ENCODE data around the gene HAPSTR1. TPM values are rescaled to one million over a fixed set of nuclear protein-coding genes. Genes with fewer than 3 reads are reported as not detected.
A peak's percentile ranks its signal among the peaks of the same experiment; 100 is the strongest.

Gene HAPSTR1
- total RNA-seq, 4 donors from 2014 or later, result 39.1 to 53.1 (median 47.1) TPM

GRCh38 chr16:9135797-9136196, 44.4 kb downstream of the HAPSTR1 start:
- no peak overlapping the region for H3K4me3 ChIP-seq (ENCODE audit: low read depth, poor library complexity, severe bottlenecking)
- intact Hi-C loops (cut with DNase I; ENCODE audit: low total_unique reads), result no loop called here
- peak in 1 of 2 donors; percentile 78 for DNase-seq (ENCODE audit: low spot score in 2 of 2)
- WGBS, 2 donors, result 50 to 56% methylated on average over 8 of the region's 8 CpGs
- TF ChIP-seq POLR2A (IDR thresholded peaks at IDR 0.05), result no peak
- TF ChIP-seq, protein P1, sequence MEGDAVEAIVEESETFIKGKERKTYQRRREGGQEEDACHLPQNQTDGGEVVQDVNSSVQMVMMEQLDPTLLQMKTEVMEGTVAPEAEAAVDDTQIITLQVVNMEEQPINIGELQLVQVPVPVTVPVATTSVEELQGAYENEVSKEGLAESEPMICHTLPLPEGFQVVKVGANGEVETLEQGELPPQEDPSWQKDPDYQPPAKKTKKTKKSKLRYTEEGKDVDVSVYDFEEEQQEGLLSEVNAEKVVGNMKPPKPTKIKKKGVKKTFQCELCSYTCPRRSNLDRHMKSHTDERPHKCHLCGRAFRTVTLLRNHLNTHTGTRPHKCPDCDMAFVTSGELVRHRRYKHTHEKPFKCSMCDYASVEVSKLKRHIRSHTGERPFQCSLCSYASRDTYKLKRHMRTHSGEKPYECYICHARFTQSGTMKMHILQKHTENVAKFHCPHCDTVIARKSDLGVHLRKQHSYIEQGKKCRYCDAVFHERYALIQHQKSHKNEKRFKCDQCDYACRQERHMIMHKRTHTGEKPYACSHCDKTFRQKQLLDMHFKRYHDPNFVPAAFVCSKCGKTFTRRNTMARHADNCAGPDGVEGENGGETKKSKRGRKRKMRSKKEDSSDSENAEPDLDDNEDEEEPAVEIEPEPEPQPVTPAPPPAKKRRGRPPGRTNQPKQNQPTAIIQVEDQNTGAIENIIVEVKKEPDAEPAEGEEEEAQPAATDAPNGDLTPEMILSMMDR (IDR thresholded peaks at IDR 0.05), result no peak

DNA sequence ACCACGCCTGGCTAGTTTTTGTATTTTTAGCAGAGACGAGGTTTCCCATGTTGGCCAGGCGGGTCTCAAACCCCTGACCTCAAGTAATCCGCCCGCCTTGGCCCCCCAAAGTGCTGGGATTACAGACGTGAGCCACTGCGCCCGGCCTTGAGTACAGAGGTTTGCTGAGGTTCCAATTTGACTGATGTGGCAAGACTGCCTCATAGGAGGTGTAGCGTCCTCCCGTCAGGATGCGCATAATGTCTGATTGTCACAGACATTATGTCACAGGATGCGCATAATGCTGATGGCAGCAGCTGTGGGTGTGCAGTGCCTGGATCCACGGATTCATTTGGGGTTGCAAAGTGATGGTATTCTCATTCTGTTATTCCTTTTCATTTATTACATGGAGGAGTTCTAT, 45.2 kb downstream of the HAPSTR1 start:
- 85 to 90% methylated on average over 13 of the region's 13 CpGs for WGBS, 2 donors
- intact Hi-C loops (cut with DNase I; ENCODE audit: low total_unique reads), result no loop called here

DNA sequence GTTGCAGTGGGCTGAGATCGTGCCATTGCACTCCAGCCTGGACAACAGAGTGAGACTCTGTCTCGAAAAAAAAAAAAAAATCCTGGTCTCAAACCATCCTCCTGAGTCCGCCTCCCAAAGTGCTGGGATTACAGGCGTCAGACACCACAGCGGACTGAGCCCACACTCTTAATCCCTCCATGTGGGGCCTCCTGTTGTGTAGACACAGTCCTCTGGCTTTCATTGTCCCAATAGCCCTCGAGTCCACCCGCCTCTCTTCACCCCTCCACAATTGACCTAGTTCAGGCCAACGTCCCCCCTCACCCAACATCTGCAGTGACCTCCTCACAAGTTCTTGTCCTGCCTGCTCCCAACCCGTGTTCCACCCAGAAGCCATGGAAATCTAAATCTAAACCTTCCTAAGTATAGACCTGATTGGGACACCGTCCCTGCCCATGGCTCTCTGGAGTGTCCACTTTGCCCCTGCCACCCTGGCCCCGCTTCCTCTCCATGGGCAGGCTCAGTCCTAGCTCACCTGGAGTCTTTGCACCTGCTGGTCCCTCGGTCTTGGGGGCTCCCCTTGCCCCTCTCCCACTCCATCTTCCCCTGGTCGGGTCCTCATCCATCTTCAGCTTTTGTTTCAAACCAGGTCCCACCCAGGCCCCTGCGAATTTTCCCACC, 46.7 kb downstream of the HAPSTR1 start:
- 81% methylated on average over 14 of the region's 14 CpGs for WGBS, 2 donors
- no peak overlapping the region for H3K4me3 ChIP-seq (ENCODE audit: low read depth, poor library complexity, severe bottlenecking)
- no peak for TF ChIP-seq POLR2A (IDR thresholded peaks at IDR 0.05)
- TF ChIP-seq, protein P1 (IDR thresholded peaks at IDR 0.05), result no peak
- no peak for DNase-seq (ENCODE audit: low spot score in 2 of 2)
- intact Hi-C loops (cut with DNase I; ENCODE audit: low total_unique reads), result no loop called here

More for the DNA sequence above, 45.2 kb downstream of the HAPSTR1 start:
- H3K4me3 ChIP-seq (ENCODE audit: low read depth, poor library complexity, severe bottlenecking), result no peak overlapping the region
- TF ChIP-seq, protein P1 (IDR thresholded peaks at IDR 0.05), result no peak
- TF ChIP-seq POLR2A (IDR thresholded peaks at IDR 0.05), result no peak
- peak in 1 of 2 donors; percentile 39 for DNase-seq (ENCODE audit: low spot score in 2 of 2)

DNA sequence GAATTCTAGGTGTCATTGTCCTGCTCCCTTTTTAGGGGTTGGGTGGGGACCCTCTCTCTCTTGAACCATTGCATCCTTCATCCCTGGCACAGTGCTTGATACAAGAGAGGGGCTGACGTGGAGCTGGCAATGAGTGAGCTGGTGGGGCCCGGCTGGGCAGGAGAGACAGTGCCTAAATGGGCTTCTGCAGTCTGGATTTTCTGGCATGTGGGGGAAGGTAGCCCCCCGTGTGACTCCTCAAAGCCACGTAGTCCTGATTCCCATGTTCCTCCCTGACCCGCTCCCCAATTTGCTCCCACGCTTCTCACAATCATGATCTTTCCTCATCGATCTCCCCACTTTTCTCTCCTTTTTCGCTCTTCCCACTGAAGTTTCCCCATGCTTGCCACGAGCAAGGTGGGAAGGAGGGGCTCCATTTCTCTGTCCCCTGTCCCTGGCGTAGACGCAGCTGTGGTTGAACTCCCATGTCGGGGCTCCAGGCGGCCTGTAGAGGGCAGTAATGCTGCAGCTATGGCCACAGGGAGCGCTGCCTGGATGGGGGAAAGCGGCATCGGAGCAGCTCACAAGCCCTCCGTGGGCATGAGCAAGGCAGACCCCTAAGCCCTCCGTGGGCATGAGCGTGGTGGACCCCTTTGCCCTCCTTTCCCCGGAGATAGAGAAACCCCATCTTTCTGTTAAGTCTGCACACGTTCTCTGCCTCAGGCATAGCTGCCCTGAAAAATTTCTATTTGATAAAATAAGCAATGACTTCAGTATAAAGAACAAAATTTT, 47.5 kb downstream of the HAPSTR1 start:
- DNase-seq (ENCODE audit: low spot score in 2 of 2), result peak; percentile 32 to 88
- TF ChIP-seq, protein P1 (IDR thresholded peaks at IDR 0.05), result no peak
- TF ChIP-seq POLR2A (IDR thresholded peaks at IDR 0.05), result no peak
- intact Hi-C loops (cut with DNase I; ENCODE audit: low total_unique reads), result no loop called here
- H3K4me3 ChIP-seq (ENCODE audit: low read depth, poor library complexity, severe bottlenecking), result no peak overlapping the region
- WGBS, 2 donors, result 8 to 10% methylated on average over 21 of the region's 21 CpGs

- 92 to 93% methylated on average over 7 of the region's 7 CpGs for WGBS, 2 donors
- no peak overlapping the region for H3K4me3 ChIP-seq (ENCODE audit: low read depth, poor library complexity, severe bottlenecking)
- intact Hi-C loops (cut with DNase I; ENCODE audit: low total_unique reads), result no loop called here
Observed at GRCh38 chr16:9139965-9140364, 48.5 kb downstream of the HAPSTR1 start.

More at GRCh38 chr16:9139965-9140364, 48.5 kb downstream of the HAPSTR1 start:
- no peak for DNase-seq (ENCODE audit: low spot score in 2 of 2)
- no peak for TF ChIP-seq POLR2A (IDR thresholded peaks at IDR 0.05)
- TF ChIP-seq, protein P1 (IDR thresholded peaks at IDR 0.05), result no peak

Other genes with a start within 250 kb of the HAPSTR1 start
- 10 to 100 TPM; 42.2 to 47.8 (median 44.2) TPM for gene CARHSP1, start 222.6 kb upstream of the HAPSTR1 start, total RNA-seq
- gene LITAFD, start 209.3 kb upstream of the HAPSTR1 start, total RNA-seq, result not detected
- gene USP7, start 127.7 kb upstream of the HAPSTR1 start, total RNA-seq, result 100 to 1,000 TPM in 1 of 4 donors, 10 to 100 TPM in 3; 80.3 to 105 (median 91.8) TPM